ENCODE data around the gene LRRN2.

LRRN2 gene

DNA sequence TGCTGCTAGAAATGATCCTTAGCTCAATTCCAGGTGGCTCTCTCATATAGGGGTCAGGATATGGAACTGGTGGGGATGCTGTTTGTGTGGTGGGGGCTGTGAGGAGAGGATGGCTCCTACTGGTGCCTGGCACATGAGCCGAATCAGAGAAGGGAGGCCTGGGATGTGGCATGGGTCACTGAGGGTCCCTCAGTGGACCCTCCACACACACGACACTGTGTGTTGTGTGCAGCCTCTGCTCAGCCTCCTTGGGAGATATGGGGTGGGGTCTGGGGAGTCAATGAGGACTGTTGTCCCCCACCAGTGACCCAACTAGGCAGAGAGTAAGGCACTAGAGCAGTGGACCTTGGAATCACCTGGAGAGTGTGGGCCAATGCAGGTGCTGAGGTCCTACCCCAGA is 3.2 kb upstream of the LRRN2 start:
- no peak for DNase-seq

GRCh38 chr1:204688007-204688406 is 2.5 kb upstream of the LRRN2 start:
- DNase-seq: no peak

DNA sequence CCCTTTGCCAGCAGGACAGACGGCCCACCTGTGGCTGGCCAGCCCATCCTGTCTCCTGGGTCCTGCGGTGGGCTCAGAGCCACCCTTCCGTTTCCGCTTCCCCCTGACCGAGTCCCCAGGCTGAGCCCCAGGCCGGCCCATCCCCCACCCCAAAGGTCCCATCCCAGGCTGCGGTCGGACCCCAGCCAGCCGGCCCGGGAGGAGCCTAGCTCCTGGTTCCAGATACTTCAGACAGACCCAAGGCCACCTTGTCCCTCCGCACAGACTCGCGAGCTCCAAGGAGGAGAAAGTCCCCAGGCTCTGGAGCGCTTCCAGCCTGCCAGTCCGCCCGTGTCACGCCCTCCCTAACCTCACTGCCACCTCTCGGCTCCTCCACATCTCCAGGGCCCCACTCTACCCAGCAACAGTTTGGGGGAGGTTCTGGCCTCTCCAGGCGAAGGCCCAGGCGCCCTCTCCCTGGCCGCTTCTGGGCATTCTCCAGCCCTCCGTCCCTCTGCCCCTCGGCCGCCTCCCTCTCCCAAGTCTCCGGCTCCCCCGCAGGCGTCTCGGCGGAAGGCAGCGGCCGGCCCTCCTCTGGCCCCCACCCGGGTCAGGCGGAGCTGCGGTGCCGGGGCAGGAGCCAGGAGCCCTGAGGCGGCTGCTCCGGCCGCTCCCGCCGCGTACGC is 835 bp downstream of the LRRN2 start:
- no peak for DNase-seq

GRCh38 chr1:204684206-204684570 is 1.4 kb downstream of the LRRN2 start:
- DNase-seq: no peak

DNA sequence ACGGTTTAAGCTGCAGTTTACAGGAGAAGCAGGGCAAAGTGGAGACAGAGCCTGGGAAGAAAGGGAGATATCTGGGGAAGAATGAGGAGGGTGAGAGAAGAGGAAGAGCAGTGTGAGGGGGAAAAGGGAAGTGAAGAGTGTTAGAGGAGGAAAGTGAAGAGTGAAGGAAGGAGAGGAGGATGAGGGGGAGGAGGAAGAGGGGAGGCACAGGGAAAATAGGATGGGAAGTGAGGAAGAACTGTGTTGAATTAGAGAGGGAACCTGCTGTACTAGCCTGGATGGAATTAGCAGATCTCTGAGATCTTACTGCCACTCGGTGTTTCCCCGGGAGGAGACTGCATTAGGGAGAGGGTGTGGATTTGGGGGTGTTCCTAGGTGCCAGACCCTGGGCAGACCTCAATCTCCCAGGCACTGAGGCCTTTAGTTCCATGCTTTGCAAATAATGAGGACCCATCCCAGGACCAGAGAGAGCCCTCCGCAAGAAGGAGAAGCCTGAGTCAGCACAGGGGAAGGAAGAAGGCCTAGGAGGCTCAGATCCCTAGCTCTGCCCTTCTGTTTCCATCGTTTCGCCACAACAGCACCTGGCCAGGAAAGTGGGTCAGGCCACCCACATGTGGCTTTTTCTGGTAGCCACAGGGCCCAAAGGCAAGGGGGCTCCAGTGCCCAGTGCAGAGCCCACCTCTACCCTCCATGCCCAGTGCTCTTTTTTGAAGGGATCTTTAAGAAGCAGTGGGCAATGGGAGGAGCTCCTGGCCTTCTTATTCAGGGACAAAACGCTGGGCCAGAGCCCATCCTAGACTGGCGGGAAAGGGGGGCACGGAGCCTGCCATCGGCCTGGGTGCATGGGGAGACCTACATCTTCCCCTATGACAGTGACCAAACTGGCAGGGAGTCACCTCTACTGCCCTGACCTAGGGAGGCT is 2.0 kb downstream of the LRRN2 start:
- DNase-seq: no peak

DNA sequence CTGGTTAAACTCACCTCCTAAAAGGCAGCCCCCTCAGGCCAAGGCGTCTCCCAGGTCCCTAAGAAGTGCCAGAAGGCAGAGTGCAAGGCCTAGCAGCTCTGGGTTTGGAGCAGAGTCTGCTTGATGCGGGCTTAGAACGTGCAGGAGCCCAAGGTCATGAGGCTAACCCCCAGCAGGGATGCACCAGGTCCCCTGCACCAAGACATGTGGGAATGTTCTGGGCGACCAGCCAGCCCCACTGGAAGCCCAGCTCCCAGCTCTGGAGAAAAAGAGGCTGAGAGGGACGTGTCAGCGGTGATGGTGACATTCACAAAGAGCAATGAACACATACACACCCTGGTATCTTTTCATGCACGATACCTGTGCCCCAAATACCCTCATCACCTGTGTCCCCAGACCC is 5.1 kb downstream of the LRRN2 start:
- no peak for DNase-seq

DNA sequence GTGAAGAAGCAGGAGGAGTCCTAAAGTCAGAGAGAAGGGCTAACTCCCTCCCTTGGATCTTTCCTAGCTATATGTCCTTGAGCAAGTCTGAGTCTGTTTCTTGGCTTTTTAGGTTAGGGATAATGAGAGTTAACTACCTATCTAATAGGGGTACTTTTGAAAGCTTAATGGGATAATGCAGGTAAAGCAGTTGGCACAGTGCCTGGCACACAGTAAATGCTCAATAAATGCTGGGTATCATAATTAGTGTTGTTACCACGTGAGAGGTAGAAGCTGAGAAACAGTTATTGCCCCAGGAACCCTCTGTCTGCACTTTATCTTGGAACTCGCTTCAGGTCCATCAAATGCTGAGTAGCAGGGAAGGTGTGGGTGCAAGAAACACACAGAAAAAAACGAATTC is 5.5 kb downstream of the LRRN2 start:
- no peak for DNase-seq

- DNase-seq: no peak
Observed at GRCh38 chr1:204678721-204679475, 6.6 kb downstream of the LRRN2 start.

GRCh38 chr1:204677864-204678263 is 7.7 kb downstream of the LRRN2 start:
- DNase-seq: no peak

GRCh38 chr1:204676043-204676442 is 9.5 kb downstream of the LRRN2 start:
- no peak for DNase-seq

DNA sequence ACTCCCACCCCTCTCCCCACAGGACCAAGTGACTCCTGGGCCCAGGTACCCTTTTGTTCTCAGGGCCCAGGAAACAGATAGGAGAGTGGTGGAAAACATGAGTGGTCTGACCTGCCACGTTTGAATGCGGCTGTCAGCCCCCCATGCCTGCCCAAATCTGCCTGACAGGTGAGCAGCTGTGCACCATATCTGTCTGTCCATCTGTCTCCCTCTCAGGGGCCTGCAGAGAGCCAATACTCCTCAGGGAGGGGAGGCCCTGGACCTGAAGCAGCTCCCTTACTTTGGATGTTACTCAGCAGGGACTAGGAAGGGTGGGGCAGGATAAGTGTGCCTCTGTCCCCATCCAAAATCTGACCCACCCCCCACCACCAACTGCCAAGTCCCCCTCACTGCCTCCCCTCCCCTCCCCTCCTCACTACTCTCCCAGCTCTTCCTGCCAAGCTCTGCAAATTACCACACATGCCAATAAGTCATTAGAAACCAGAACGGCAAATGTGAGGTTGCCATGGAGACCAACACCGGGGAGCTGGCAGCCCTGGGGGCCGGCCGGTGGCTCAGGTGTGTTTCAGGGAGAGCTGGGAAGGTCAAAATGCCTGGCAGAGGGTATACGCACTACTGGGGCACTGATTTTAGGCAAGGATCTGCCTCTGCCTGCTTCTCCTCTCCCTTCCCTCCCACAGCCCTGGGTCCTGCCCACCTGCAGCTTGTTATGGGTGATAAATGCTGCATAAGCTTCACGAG is 11.5 kb downstream of the LRRN2 start:
- no peak for DNase-seq

DNA sequence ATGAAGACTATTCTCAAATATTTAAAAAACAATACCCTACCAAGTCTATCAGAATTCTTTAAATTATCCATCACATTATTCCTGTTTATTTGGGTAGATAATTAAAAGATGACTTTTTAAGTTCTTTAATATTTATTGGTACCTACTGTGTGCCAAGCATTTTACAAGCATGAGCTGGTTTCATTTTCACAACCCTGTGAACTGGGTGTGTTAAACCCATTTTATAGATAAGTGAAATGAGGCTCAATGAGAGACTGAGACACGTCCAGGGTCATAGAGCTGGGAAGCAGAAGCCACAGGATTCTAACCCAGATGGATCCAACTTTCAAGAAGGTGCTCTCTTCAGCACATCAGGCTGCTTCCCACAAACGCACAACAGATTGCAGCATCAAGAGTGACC is 12.3 kb downstream of the LRRN2 start:
- DNase-seq: no peak

DNA sequence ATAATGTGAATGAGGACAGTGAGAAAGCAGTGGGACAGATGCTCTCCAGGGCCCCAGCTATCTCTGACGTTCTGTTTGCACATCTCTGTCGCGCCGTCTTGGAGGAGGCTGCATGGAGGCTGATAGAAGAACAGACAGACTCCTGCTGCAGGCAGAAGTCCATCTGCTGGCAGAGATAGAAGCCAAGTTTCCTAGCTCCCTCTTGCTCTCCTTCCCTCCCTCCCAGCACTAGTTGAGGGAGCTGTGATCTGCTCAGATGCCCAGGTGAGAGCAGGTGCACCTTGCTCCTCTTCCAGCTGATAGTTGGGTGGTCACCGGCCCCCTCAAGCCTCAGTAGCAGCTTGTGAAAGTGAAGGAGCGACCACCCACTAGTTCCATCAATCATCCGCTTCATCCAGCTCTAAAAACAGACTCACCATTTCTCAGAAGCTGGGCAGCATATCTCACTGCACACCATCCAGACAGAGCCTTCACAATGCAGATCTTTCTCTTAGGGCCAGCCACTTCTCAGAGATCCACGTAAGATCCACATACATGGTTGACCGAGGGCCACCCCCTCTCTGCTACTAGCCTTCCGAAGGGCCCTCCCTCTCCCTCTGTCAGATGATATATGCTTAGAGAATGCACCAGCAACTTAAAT is 12.9 kb downstream of the LRRN2 start:
- no peak for DNase-seq

DNA sequence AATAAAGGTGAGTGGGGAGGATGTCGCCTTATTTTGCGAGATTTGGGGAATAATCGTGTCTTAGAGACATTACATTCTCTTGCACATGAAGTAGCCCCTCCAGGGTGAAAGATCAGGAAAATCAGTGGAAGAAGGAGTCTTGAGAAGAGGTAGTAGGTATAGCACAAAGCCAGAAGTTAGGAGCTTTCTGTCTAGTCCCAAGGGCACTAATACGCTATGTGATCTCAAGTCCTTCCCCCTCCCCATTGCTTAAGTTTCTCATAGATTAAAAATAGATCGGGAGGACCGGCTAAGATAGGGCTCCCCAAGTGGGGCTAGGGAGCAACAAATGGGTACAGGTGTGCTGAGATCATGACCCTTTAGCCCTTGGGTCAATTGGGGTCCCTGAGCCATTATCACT is 13.5 kb downstream of the LRRN2 start:
- DNase-seq: no peak

DNA sequence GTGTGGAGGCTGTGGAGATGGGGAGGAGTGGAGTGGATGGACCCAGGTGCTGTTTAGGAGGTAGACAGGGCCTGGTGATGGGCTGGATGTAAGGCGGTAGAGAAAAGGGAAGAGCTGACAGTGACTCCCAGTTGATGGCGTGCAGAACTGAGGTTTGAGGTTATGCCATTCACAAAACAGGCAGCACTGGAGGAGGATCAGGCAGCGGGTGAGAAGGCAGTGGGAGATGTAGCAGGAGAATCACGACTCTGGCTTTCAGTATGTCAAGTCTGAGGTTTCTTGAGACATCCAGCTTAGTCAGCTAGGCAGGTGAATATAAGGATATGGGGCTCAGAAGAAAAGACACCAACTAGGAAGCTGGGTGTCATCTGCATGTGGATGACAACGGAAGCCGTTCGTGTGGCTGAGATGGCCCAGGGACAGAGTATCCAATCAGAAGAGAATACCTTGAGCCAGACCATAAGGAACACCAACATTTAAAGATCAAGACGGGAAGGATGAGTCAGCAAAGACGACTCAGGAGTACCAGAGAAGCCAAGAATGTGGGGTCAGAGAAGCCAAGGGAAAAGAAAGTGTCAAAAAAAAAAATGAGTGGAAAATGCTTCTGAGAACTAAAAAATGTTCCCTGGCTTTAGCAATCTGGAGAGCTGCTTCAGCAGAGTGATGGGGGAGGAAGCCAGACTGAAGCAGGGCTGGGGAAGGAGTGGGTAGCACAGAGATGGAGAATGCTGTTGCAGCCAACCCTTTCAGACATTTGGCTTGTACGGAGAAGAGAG is 15.2 kb downstream of the LRRN2 start:
- no peak for DNase-seq

DNA sequence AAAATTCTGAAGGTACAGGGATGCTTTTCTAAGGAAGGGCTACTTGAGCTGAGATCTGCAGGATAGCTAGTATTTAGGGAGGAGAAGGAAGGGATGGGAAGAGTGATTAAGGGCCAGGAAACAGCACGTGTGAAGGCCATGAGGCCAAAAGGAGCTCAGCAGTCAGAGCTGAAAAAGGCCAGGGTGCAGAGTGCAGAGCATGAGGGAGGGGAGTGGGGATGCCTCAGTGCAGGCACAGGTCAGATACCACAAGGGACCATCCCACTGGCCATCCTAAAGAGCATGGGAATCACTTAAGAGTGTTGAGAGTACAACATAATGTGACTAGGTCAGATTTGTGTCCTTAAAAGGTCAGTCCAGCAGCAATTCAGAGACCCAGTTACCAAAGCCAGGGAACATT is 16.0 kb downstream of the LRRN2 start:
- DNase-seq: no peak

DNA sequence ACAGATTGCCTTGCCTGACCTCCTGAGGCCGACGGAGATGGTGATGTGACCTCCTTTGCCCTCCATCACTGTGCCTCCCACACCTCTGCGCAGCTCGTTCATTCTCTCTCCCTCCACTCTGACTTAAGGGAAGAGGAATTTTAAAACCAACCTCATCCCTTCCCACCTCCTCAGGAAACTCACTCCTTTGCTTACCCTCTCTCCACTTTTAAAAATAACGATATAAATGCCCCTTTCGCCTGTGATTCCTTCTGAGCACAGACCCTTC is 21.2 kb downstream of the LRRN2 start:
- DNase-seq: no peak

- no peak for DNase-seq
Observed at GRCh38 chr1:204663644-204664383, 21.7 kb downstream of the LRRN2 start.

GRCh38 chr1:204662530-204662929 is 23.0 kb downstream of the LRRN2 start:
- no peak for DNase-seq

- no peak for DNase-seq
Observed at GRCh38 chr1:204660509-204660908, 25.0 kb downstream of the LRRN2 start.

- DNase-seq: no peak
Observed at GRCh38 chr1:204659056-204659455, 26.5 kb downstream of the LRRN2 start.

Measured in activated CD4-positive, alpha-beta T cell treated with anti-CD3 and anti-CD28 coated beads, Interleukin-2, amount 50 U/mL, for 16 hours (primary cell).